Neural progenitor cell (in vitro differentiated cells): ENCODE measurements around the gene RTN4RL1.

ENCODE experiments used
- EZH2 ChIP-seq: fragments of 200-600 bp; sonication (generic); IDR thresholded peaks from 2 replicates; pipeline ENCODE4 v1.6.1; 2017; ENCODE audit warnings: antibody characterized with exemption, mild to moderate bottlenecking, moderate library complexity
- TF ChIP-seq, protein P1 (sequence below): fragments of 200-600 bp; sonication (generic); IDR thresholded peaks from 2 replicates; pipeline ENCODE4 v1.5.1; 2017; ENCODE audit warnings: antibody characterized with exemption, mild to moderate bottlenecking

- TF ChIP-seq, protein P1, sequence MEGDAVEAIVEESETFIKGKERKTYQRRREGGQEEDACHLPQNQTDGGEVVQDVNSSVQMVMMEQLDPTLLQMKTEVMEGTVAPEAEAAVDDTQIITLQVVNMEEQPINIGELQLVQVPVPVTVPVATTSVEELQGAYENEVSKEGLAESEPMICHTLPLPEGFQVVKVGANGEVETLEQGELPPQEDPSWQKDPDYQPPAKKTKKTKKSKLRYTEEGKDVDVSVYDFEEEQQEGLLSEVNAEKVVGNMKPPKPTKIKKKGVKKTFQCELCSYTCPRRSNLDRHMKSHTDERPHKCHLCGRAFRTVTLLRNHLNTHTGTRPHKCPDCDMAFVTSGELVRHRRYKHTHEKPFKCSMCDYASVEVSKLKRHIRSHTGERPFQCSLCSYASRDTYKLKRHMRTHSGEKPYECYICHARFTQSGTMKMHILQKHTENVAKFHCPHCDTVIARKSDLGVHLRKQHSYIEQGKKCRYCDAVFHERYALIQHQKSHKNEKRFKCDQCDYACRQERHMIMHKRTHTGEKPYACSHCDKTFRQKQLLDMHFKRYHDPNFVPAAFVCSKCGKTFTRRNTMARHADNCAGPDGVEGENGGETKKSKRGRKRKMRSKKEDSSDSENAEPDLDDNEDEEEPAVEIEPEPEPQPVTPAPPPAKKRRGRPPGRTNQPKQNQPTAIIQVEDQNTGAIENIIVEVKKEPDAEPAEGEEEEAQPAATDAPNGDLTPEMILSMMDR: no peak
- TF ChIP-seq EZH2: no peak
Measured at GRCh38 chr17:2033153-2033552, 8.0 kb upstream of the RTN4RL1 start.
